Hematopoietic multipotent progenitor cell treated with erythropoietin and hydrocortisone succinate and interleukin-3 and kit ligand, for 6 days (in vitro differentiated cells): ENCODE data around the gene VWF.

Experiments used
- DNase-seq: peaks from one replicate; pipeline ENCODE4 v3.0.0-alpha.2; 2015

Gene VWF

DNA sequence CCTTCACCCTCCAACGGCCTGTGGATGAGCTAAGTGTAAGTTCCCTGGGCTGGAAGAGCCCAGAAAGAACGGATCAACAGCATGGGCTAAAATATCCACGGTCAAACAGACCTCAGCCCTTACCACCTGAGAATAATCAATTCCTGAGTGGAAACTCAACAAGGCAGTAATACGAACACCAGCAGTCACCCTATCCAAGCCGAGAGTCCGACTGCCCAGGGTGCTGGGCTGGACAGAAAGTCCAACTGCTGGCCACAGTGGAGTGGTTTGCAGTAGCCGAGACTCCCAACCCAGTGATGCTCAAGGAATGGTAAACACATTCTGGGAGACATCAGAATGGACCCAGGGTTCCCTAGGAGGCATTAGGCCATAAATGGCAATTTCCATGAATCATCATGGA lies 216.2 kb downstream of the VWF start:
- DNase-seq: no peak

DNA sequence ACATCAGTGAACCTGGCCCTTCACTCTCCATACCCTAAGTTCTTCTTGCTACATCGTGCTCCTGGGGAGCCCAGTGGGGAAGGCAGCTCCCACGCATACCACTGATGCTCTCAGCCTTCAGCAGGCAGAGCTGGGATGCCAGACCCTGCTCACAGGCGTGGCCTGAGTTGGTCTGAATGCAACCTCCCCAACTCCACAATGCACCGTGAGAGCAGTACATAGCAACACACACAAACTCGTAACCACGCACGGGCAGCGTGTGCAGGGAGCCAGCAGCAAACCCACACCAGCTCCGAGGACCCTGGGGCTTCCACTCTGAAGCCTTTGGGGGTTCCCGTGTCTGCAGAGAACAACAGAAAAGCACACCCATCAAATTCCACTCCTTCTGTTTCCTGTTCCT lies 216.7 kb downstream of the VWF start:
- no peak for DNase-seq

DNA sequence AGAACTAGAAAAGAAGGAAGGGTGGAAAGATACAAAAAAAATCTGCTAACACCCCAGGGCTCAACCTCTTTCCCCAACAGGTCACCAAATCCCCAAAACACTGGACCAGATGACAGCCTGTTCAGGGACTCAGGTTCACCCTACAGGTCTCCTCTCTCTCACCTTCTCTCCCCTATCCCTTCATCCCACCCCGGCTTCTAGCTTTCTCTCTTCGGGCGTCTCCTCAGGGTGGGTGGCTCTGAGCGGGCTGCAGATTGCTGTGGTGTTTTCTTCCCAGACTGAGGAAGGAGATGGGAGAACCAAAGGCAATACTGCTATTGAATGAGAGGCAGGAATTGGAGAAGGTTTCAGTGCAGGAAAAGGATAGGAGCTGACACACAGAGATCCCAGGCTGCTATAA lies 218.7 kb downstream of the VWF start:
- no peak for DNase-seq

DNA sequence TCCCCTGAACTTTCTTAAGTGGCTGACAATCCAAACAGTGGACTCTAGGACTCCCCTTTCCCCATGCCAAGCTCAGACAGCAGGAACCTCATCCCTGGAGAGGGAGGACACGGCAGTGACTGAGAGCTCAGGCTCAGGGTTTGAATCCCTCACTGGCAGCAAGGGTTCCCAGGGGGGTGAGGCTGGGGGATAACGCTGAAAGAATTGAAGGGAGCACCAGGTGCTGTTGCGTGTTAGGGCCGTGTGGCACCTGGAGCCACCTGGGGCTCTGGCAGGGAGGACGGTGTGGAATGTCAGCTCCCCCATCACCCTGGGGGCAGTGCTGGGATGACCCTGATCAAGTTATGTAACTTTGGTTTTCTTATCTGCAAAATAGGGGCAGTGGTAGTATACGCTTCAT lies 219.5 kb downstream of the VWF start:
- DNase-seq: no peak

DNA sequence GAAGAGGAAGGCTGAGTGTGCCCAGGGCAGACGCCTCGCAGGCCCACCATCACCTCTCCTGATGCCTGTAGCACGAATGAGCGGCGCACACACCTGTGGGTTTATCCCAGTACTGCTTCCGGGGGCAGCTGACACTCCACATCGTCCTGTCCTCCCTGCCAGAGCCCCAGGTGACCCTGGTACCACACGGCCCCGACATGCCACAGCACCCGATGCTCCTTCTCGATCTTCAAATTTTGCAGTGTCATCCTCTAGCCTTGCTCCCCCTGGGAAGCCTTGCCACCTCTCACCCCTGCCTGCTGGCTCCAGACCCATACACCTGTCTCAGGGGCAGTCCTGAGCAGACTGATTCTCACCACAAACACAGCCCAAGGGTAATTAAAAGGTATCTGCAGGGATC lies 220.0 kb downstream of the VWF start:
- no peak for DNase-seq

DNA sequence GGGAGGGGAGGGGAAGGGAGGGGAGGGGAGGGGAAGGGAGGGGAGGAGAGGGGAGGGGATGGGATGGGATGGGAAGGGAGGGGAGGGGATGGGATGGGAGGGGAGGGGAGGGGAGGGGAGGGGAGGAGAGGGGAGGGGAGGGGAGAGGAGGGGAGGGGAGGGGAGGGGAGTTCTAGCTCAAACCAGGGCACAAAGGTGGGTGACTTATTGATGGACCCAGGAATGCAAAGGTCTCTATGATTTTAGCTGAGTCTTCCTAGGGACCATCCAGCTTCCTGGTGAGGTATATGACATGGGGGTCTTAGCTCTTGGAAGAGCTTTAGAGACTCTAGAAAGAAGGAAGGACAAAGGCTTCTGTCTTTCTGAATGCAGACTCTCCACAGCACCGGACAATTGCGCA lies 221.7 kb downstream of the VWF start:
- DNase-seq: no peak

DNA sequence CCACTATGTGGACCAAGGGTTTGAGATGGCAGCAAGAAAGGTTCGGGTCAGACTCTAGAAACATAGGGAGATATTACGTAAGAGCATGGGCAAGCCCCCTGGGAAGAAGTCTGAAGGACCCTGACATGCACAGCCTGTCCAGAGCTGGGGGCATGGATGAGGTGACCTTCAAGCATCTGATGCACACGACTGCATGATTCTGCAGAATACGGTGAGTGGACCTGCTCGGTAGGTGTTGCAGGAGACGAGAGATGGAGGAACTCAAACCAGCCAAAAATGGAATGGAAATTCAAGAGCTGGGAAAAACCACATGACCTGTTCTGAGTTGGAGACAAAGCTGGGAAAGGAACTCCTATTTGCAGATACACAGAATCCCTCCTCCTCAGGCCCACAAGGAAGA lies 223.1 kb downstream of the VWF start:
- DNase-seq: no peak

DNA sequence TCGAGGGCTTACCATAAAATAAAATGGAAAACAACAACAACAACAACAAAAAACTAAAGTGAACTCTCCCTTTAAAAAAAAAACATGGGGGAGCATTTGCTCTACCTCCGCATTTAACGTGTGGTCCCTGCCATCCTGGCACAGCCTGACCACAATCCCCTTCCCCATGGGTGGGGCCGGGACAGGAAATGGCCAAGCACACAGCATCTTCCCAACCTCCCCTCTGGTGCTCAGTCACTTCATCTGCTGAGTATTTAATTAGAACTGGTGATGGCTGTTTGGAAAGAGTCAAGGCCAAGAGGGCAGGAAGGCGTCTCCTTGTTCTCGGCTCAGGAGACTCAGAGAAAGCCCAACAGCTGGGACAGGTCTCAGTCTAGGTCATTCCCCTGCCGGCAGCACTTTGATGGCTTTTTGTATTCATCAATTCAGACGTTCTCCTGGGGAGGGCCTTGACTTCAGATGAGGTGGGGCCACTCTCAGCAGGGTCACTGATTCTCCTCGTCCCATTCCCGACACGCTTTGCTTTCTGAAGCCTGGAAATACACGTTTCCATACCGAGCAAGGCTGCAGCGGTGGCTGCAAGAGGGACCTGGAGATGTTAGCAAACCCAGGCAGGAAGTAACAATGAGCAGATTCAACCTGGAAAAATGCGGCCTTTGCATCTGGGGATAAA lies 223.8 kb downstream of the VWF start:
- DNase-seq: no peak

DNA sequence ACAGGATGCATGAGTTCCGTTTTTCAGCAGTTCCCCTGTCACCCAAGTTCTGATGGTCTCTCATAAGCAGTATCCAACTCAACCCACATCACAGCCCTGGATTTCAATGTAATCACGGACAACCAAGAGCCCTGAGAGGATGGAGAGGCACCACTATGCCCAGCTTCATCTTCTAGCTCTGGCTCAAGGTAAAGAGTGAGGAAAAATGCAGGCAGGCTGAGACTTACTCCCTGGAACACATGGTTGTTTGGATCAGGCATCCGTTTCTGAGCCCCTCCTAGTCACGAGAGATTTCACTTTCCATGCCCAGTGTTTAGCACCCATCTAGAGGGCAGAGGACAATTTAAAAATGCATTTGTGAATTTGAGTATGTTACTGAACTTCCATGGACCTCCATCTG lies 224.4 kb downstream of the VWF start:
- DNase-seq: no peak

DNA sequence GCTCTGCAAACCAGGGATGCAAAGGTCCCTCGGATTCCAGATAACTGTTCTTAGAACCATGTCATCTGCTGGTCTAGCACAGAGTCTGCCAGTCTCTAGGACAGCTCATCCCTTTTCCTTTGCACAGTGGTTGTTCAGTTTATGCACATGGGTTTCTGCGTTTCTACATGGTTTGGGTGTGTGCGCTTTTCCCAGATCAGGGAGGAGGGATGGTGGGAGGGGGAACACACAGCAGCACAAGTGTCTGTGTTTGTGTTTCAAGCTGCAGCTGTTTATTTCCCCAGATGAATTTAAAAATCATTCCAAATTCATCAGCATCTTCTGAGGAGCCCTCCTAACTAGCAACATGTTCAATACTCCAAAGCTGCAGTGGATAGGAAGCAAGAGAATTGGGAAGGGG lies 224.8 kb downstream of the VWF start:
- DNase-seq: no peak

DNA sequence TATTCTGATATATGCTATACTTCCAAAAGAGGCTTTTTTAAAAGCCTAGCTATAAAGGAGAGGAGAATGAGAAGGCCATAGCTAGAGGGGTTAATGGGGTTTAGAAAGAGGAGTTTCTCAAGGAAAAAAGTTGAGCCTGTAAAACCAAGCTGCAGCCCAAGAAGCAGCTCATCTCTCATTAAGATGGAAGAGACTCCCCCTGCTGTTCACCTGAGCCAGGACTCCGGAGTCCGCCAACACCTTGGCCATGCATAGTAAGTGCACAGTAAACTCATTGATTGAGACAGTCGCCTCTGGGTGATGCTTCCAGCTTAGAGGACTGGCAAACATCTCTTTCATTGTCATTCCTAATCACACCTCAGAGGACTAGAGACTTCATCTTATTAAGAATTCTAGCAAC lies 225.6 kb downstream of the VWF start:
- no peak for DNase-seq
